Type B pancreatic cell (in vitro differentiated cells): ENCODE measurements around the gene PLAAT4. TPM values are rescaled to one million over a fixed set of nuclear protein-coding genes. Genes with fewer than 3 reads are reported as not detected.

ENCODE experiments used
- DNase-seq: peaks from one replicate; pipeline ENCODE4 v3.0.0; 2021; ENCODE audit warnings: mixed read lengths; ENCODE audit not compliant: unreplicated experiment; ENCODE audit errors: extremely low spot score
- H3K27ac Mint-ChIP-seq: 2 replicates; pipeline ENCODE4 v1.8.0; 2021; ENCODE audit warnings: mild to moderate bottlenecking, mixed read lengths
- H3K27me3 Mint-ChIP-seq: 2 replicates; pipeline ENCODE4 v1.8.0; 2021; ENCODE audit warnings: mixed read lengths
- H3K36me3 Mint-ChIP-seq: 2 replicates; pipeline ENCODE4 v1.8.0; 2021; ENCODE audit warnings: mixed read lengths
- H3K4me1 Mint-ChIP-seq: one replicate; pipeline ENCODE4 v1.8.0; 2021; ENCODE audit warnings: mixed read lengths; ENCODE audit not compliant: unreplicated experiment
- H3K4me3 Mint-ChIP-seq: 2 replicates; pipeline ENCODE4 v1.8.0; 2021; ENCODE audit warnings: mild to moderate bottlenecking, mixed read lengths
- H3K9me3 Mint-ChIP-seq: 2 replicates; pipeline ENCODE4 v1.8.0; 2021; ENCODE audit warnings: mixed read lengths
- total RNA-seq: library from RNA; stranded (reverse); gene quantifications from 2 replicates; pipeline ENCODE4 v1.2.1, GENCODE V29; 2021; ENCODE audit warnings: low replicate concordance
- TF ChIP-seq, protein P1 (sequence below): fragments of 200-600 bp; sonication (generic); conservative IDR thresholded peaks from 2 replicates; pipeline ENCODE4 v1.5.0; 2021; ENCODE audit warnings: antibody characterized with exemption, mild to moderate bottlenecking

Gene PLAAT4
- total RNA-seq, 1 donor from 2014 or later: 131 TPM

DNA sequence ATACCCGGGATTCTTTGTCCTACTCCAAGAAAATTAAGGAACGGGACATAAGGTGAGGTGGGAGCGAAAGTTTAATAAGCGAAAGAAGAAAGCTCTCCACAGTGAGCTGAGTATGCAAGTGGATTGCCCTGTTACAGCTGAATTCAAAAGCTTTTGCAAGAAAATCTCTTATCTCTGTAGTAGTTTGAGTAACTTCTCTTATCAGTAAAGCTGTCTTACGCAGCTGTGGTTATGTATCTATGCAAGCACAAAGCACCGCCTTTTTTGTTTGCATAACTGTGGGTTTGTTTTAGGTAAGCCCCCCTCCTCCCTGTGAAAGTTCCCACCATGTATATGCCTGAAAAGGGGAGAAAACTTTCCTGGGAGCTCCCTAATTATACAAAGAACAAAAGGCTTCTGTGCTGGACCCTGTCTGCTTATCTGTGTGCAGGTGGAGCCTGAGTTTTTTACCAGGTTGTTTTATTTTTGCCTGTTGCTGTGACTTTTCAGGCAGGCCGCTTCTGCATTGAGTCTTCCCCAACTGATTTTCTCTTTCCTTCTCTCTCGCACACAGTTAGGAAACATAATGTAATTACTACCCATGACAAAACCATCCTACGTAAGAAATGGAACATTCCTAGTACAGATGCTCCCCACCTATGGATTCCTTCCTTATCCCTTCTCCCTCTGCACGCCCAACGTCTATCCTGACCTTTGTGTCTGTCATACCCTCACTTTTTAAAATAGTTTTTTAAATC lies 44.8 kb upstream of the PLAAT4 start:
- Mint-ChIP-seq H3K36me3 (peaks cover 4% of the 10 kb centered on the region), H3K4me1 (peaks cover 38% of the 10 kb centered on the region), H3K4me3 (peak overlapping the region; percentile 92), H3K9me3 (peaks cover 11% of the 10 kb centered on the region), H3K27me3 (peaks cover 20% of the 10 kb centered on the region), H3K27ac (peak overlapping the region; percentile 88)
- no peak for DNase-seq
- TF ChIP-seq, protein P1, sequence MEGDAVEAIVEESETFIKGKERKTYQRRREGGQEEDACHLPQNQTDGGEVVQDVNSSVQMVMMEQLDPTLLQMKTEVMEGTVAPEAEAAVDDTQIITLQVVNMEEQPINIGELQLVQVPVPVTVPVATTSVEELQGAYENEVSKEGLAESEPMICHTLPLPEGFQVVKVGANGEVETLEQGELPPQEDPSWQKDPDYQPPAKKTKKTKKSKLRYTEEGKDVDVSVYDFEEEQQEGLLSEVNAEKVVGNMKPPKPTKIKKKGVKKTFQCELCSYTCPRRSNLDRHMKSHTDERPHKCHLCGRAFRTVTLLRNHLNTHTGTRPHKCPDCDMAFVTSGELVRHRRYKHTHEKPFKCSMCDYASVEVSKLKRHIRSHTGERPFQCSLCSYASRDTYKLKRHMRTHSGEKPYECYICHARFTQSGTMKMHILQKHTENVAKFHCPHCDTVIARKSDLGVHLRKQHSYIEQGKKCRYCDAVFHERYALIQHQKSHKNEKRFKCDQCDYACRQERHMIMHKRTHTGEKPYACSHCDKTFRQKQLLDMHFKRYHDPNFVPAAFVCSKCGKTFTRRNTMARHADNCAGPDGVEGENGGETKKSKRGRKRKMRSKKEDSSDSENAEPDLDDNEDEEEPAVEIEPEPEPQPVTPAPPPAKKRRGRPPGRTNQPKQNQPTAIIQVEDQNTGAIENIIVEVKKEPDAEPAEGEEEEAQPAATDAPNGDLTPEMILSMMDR: no peak

DNA sequence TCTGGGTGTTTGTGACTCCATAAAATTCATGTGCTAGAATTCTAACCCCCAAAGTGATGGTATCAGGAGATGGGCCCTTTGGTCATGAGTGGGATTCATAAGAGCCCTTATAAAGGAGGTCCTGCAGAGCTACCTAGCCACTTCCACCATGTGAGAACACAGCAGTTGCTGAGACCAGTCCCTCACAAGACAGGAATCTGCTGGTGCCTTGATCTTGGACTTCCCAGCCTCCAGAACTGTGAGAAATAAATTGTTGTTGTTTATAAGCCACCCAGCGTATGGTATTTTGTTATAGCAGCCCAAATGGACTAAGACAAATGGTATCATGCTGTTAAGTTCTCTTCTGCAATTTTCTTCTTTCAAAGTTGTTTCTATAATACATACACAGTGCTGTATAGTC lies 44.2 kb upstream of the PLAAT4 start:
- peak overlapping the region; percentile 92 for H3K4me3 Mint-ChIP-seq
- no peak for DNase-seq
- TF ChIP-seq, protein P1: no peak
- H3K36me3 Mint-ChIP-seq: peaks cover 4% of the 10 kb centered on the region
- H3K9me3 Mint-ChIP-seq: peaks cover 17% of the 10 kb centered on the region
- peaks cover 38% of the 10 kb centered on the region for H3K4me1 Mint-ChIP-seq
- peak overlapping the region; percentile 88 for H3K27ac Mint-ChIP-seq
- H3K27me3 Mint-ChIP-seq: peaks cover 20% of the 10 kb centered on the region

DNA sequence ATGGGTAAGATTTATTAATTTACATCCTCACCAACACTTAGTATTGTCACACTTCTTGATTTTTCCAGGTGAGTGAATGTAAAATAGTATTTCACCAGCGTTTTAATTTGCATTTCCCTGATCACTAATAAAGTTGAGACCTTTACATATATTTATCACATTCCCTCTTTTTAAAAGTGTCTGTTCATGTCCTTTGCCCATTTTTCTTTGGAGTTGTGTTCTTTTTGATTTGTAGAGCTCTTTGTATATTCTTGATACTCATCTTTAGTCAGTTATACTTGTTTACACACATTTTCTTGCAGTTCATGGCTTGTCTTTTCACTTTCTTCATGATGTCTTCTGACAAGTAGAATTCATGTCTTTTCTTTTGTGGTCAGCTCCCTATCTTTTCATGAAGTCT lies 43.5 kb upstream of the PLAAT4 start:
- H3K9me3 Mint-ChIP-seq: peaks cover 17% of the 10 kb centered on the region
- H3K27ac Mint-ChIP-seq: no peak overlapping the region
- peaks cover 20% of the 10 kb centered on the region for H3K27me3 Mint-ChIP-seq
- peaks cover 4% of the 10 kb centered on the region for H3K36me3 Mint-ChIP-seq
- peak overlapping the region; percentile 17 for H3K4me3 Mint-ChIP-seq
- DNase-seq: no peak
- TF ChIP-seq, protein P1: no peak
- H3K4me1 Mint-ChIP-seq: peaks cover 38% of the 10 kb centered on the region

DNA sequence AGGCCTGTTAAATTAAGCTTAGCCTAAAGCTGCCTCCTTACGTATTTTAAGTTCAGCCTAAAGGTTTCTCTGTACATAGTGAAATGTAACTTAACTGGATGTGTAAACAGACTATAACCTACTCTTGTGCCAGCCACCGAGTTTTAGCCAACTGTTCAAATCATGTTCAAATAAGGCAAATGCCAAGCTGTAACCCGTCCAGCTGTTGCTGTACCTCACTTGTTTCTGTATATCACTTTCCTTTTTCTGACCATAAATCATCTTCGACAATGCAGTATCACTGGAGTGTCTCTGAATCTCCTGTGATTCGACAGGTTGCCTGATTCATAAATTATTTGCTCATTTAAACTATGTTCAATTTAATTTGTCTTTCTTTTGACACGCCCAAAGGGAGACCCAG lies 41.6 kb upstream of the PLAAT4 start:
- Mint-ChIP-seq H3K36me3 (peaks cover 4% of the 10 kb centered on the region), H3K27ac (peak overlapping the region; percentile 14), H3K9me3 (peaks cover 17% of the 10 kb centered on the region), H3K27me3 (peaks cover 18% of the 10 kb centered on the region), H3K4me1 (peaks cover 27% of the 10 kb centered on the region), H3K4me3 (no peak overlapping the region)
- TF ChIP-seq, protein P1: no peak
- no peak for DNase-seq

DNA sequence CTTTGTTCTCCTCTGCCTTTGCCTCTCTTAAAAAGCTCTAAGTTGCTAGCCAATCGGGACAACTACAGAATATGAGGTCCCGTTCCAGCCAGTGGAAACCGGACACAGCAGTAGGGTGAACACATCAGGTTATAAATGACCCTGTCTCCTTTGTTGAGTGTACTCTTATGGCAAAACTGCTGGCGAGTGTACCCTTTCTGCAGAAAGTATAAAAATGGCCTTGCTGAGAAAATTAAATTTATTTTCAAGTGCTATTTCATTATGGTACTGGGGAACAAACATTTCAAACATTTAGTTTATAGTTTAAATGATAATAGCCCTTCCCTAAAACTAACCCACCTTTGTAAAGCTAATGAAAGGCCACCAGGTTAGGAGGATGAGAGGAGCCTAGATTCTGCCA lies 36.7 kb upstream of the PLAAT4 start:
- DNase-seq: no peak
- Mint-ChIP-seq H3K4me3 (no peak overlapping the region), H3K27ac (no peak overlapping the region), H3K4me1 (peaks cover 18% of the 10 kb centered on the region), H3K9me3 (peaks cover 7% of the 10 kb centered on the region), H3K27me3 (no peaks in the 10 kb centered on the region), H3K36me3 (no peaks in the 10 kb centered on the region)
- TF ChIP-seq, protein P1: no peak
